ENCODE results near the gene RASGRP1.
A peak's percentile ranks its signal among the peaks of the same experiment; 100 is the strongest.

Gene RASGRP1

DNA sequence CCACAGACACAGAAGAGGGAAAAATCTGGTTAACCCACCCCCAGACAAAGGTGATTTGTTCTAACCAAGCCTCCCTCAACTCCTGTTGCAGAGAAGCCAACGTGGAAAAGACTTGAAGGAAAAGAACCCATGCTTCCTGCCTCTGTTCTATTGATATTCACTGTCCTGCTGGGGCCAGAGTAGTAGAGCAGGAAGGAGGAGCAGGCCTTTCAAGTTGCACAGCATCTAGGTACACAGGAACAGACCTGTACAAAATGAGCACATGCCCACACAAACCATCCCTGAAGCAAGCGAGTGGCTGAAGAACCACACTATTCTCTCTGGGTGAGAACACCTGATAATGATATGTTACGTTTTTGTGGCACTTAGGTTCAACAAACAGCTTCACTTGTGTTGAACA lies 29.9 kb downstream of the RASGRP1 start:
- no peak for DNase-seq

DNA sequence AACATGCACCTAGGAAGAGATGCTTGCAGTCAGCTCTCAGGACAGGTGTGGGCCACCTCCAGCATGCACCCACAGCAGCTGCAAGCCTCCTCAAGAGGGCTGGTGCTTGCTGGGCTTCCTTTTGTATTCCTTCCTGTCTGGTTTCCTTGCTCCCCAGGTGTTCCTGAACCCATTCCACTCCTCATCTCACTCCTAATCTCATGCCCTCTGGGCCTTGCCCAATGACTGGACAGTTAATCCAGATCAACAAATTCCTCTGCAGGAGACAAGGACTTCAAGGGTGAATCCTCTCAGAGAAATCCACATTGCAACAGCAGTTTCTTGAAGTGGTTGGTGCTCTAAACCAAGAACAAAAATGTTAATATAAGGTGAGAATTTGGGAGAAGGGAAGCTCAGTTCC lies 30.7 kb downstream of the RASGRP1 start:
- DNase-seq, result no peak

DNA sequence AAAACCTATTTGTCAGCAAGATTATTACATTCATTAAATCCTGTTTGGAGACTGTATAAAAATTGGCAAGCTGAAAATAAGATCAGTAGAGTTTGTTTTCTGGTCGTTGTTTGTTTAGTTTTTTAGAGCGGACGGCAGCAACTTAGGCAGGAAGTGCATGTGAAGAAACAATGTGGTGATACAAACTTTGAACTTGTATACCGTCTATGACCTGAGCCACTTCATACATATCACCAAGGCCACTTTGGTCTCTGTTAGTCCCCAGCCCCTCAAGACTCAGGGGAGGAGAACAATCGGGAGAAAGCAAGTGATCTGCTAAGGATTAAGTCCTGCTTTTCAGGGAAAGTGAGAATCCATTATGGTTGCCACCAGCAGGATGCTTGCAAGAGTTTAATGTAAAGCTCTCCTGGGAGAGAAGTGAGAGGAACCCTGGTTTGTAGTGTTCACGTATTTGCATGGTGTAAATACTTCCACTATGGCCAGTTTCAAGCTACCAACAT lies 31.1 kb downstream of the RASGRP1 start:
- DNase-seq, result no peak

DNA sequence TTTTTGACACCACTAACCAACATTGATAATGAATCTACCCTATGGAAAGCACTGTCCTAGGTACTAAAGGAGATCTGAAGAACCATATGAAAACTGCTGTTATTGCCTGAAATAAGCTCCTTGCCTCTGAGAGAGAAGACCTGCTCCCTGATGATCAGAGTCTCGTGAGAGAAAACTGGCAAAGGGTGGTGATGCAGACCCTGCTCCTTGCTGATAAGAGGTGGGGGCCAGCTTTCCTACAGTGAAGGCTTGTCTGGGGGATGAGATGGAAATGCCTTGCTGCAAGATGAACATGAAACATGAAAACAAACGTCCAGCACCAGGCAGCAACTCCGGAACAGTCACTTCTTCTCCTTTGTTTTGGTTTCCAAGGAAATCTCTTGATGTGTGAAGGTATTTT lies 31.9 kb downstream of the RASGRP1 start:
- no peak for DNase-seq

DNA sequence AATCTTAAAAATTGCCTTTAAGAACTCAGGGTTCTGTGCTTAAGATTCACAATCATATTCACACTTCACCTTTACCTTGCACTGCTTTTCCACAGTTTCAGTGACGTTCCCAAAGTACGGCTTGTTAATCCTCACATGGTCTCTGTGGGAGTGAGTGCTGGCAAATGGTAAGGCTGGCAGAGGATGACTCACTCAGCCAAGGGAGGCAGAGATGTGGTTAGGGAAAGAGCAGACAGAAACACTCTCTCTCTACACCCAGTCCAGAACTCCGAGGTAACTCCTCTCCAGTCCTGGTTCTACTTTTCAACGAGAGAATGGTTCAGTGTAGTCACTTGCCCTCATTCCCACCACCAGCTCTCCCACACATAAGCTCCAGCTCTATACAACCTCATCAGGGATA lies 33.1 kb downstream of the RASGRP1 start:
- DNase-seq, result no peak

DNA sequence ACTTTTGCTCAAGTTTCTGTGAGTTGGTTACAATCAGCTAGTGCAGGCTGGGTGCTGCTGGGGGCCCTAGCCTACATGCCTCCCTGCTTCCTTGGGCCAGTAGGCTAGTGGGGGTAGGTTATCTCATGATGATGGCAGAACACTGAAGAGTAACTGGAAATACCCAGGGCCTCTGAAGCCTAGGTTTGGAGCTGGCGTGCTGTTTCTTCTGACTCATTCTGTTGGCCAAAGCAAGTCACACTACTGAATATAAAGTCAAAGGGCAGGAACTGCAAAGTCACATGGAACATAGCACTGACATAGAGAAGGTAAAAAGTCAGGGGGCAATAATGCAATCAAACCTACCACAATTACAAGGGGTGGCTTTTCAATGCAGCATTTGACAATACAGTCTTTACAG lies 34.5 kb downstream of the RASGRP1 start:
- DNase-seq, result no peak

DNA sequence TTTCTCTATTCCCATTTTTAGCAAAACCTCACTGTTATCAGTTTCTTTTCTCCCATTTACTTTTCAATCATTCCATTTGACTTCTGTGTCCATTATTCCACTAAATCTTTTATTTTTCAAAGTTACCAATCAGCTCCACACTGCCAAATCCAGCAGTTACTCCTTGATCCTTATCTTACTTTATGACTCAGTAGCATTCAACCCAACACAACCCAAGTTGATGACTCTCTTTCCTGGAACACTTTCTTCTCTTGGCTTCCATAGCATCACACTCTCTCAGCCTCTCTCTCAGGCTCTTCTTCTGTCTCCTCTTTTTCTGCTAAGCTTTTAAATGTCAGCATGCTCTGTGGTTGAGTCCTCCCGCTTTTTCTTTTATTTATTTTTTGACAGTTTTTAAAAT lies 36.3 kb downstream of the RASGRP1 start:
- DNase-seq, result no peak

DNA sequence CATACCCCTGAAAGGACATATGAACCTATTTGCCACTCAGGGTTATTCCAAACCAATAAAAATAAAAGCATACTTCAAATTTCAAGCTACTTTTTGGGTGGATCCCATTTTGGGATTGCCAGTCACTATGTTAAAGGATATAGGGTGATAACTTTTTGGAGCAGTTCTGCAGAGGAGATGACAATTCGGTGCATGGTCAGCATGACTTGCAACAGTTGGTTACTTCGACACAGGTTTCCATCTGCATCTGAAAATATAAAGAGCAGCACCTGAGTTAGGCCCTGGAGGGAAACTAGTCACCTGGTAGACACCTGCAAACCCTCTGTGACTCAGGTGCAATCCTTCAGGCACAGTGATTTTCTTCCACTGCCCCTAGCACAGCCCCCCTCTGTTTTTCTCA lies 38.5 kb downstream of the RASGRP1 start:
- no peak for DNase-seq

DNA sequence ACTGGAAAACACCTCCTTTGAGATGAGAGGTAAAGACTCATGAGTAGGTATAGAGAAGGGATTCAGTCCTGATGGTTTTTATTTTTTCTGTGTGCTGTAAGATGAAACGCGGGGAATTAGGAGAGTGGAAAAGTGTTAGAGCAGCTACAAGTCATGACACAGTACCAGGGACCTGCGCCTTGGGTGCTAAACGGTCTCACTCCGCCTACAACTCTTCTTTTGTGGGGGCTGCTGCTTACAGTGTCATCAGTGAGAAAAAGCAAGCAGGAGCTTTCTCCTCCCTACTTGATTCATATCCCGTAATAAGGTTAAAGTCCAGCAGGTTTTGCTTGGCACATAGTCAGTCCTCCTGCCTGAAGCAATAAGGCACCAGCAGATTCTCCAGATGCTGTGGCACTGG lies 39.1 kb downstream of the RASGRP1 start:
- DNase-seq, result no peak

DNA sequence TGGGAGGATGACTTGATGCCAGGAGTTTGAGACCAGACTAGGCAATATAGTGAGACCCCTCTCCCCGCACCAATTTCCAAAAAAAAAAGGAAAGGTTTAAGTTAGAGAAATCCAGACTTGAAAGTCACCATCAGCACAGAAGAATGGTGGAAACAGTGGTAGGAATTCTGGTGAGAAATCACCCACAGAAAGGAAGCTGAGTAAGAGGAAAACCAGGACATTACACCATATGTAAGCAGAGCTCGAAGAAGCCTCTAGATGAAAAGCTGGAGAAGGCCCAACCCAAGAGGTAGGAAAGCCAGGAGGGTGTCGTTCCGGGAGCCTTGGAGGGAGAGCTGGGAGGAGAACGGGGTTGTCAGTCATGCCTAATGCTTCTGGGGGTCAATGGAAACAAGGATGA lies 40.5 kb downstream of the RASGRP1 start:
- DNase-seq, result no peak

DNA sequence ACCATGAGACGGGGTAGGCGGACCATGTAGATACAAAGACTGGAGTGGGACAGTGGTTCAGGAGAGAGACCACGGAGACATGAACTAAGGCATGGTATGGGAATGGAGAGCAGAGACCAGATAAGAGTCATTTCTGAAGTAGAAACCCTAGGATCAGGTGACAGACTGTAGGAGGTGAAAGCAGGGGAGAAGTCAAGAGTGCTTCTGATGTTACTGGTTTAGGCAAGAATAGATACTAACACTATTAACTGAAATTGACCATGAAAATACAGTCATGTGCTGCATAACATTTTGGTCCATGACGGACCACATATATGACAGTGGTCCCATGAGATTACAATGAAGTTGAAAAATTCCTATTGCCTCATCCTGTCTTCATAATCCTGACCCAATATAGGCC lies 41.7 kb downstream of the RASGRP1 start:
- no peak for DNase-seq

DNA sequence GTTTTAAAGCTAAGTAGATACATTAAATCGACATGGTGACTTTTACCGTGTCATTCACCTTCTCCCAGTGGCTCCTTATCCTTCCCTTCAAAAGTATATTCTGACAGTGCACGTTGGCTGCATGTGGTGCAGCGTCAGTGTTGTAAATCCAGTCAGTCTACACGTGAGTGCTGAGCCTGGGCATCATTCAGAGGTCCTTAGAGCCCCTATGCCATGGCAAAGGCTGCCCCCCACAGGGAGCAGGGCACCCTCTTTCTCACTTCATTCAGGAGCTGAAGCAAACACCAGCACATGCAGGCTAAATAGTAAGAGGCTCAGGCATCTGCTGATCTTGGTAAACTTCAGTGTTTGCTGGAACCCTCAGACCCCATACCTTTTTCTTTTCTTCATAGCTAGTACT lies 43.3 kb downstream of the RASGRP1 start:
- no peak for DNase-seq

DNA sequence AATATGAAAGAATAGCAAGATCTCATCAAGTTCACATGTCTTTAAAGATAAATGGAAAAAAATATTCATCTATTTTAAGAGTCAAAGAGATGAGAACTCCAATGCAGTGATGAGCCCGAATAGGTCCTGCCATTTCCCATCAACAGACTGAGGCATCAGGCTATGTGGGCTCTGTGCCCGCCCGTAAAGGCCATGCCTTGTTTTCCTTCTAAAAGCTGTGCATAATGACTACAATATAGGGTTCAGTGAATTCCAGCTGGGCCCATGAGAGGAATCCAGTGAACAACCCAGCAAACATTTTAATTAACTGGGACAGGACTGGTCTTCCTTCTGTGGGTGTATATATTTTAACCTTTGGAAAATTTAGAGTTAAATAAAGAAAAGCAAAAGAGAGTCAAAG lies 44.6 kb downstream of the RASGRP1 start:
- no peak for DNase-seq

DNA sequence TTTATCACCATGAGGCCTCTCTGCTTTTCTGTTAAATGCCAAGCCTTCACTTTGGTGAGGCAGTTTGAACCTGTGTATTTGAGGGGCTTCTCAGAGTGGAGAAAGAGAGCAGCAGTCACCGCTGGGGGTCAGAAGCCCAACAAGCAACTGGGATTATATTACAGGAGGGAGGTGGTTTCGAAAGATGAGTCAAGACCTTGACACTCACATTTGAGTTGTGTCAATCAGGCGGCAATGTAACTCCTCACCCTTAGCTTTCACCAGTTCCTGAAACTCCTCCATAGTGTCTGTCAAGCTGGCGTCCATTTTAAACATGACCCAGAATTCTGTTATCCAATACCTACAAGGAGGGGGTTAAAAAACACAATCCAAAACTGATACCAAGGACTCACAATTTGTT lies 46.5 kb downstream of the RASGRP1 start:
- DNase-seq, result no peak

DNA sequence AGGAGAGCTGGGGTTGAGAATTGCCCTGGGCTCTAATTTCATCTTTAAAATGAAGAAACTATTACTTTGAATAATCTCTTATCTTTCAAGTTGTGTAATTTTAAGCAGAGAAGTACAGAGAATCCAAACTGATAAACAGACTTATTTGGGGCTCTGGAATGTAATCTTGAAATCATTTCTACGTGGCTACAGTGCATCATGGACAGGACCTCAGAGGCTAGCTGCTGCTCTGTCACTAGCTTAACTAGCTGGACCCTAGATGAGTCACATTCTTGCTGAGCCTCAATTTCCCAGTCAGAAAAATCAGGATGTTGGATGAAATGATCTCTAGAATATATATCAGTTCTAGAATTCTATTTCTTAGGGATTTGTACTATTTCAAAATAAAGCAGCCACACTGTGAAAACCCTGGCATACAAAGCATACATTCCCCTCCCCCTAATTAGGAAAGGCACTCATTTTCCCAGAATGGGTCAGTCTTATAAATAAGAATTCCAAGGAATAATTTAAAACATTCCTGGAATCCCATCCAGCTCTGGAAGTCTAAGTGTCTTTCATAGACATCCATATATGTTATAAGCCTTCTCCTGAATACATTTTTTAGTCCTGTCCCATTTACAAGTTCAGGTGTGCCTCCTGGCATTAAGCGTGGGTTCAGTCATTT lies 47.2 kb downstream of the RASGRP1 start:
- no peak for DNase-seq

DNA sequence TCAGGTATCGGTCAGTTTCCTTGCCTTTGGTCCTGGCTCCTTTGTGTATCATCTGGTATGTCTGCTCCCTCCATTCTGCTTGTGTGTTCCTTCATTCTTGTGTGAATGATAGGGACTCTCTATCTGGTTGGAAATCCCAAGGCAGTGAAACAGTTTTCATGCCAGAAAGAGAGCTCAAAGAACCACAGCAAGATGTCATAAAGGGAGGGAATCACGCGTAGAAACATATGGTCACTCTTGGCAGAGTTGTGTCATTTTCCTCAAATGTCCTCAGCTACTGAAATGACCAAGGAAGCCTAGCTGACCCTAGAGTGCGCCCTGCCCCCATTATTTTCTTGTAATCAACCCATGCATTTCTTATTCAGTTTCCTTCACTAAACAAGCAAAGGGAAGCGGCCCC lies 48.0 kb downstream of the RASGRP1 start:
- no peak for DNase-seq

DNA sequence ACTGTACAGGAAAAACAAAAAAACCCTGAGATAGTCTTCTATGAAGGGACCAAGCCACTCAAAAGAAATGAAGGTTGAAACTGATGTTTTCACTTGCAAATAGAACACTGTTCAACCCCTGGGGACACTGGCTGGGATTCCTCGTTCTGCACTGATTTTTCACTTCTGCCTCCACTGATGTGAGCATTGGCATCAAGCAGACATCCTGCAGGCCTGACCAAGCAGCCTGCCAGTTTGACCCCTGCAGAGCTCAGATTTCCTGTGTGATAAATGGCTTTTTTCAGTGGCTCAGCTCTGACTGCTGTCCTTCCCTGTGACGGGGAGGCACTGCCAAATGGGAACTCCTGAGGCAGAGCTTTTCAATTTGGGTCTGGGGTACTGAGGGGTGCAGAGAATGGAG lies 50.0 kb downstream of the RASGRP1 start:
- no peak for DNase-seq

DNA sequence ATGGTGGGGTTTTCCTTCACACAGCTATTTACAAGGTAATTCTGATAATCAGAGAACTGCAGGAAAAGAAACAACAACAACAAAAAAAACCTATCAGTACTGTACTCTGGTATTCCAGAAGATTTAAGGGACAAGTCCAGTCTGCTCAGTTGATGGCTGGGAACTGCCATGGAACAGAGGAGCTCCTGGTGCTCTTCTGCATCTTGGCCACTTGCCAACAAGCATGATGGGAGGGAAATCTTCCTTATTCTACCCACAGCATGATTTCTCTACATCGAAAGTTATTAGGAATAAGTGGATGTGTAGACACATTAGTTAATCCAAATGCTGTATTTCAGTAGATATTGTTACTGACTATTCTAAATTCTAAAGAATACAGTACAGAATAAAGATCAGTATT lies 51.7 kb downstream of the RASGRP1 start:
- peak in 1 of 2 experiments; percentile 3 for DNase-seq

DNA sequence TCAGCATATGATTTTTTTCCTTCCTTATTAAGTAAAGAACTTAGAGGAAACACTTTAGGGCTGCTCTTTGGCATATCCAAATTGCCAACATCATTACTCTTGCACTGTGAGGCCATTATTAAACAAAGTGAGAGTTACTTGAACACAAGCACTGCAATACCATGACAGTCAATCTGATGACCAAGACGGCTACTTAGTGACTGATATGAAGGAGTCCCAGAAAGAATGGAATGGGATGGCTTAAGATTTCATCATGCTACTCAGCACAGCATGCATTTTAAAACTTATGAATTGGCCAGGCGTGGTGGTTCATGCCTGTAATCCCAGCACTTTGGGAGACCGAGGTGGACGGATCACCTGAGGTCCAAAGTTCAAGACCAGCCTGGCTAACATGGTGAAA lies 55.5 kb downstream of the RASGRP1 start:
- no peak for DNase-seq

DNA sequence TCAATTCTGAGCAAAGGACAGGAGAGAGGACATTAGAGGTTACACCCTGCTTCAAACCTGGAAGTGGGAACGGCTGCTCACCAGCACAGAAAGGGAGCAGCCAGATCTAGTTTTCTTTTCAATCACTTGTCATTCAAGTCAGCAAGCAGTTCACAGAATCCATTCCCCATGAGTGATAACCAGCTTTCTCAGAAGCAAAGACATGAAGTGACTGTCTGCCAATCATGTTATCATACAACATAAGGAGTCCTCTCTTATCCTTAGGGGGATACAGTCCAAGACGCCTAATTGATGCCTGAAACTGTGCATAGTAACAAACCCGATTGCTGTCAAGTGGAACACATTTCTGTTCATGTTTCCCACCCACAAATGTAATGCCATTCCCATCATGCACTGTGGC lies 56.0 kb downstream of the RASGRP1 start:
- no peak for DNase-seq

DNA sequence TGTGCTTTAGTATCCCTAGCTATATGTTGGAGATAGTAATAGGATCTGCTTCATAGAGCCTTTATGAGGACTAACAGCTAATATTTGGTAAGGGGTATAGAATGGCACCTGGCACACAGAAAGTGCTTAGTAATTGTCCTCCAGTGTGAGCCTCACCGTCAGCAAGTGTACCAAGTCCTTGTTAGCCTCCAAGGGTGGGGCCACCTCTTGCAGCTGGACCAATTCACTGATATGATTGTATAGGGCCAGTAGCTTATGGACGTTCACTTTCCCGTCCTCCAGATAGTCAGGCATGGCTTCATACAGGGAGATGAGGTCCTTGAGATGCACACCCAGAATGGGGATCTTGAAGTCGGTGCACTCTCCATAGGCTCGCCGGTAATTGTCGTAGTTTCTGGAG lies 57.0 kb downstream of the RASGRP1 start:
- DNase-seq, result no peak

DNA sequence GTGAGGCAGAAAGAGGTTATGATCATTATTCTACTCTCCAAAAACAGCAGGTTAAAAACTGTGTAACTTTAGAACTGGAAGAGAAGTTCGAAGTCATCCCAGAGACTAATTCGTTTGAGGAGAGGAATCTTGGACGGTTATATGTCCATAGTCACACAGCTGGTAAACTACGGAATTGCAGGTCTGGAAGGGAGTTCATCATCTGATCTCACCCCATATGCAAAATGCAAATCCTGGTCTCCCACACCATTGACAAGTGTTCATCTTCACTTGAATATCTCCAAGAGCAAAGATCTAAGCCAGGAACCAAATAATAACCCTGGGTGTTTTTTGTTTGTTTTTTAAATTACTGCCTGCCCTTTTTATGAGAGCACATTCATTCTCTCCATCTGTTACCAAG lies 57.6 kb downstream of the RASGRP1 start:
- DNase-seq, result no peak

DNA sequence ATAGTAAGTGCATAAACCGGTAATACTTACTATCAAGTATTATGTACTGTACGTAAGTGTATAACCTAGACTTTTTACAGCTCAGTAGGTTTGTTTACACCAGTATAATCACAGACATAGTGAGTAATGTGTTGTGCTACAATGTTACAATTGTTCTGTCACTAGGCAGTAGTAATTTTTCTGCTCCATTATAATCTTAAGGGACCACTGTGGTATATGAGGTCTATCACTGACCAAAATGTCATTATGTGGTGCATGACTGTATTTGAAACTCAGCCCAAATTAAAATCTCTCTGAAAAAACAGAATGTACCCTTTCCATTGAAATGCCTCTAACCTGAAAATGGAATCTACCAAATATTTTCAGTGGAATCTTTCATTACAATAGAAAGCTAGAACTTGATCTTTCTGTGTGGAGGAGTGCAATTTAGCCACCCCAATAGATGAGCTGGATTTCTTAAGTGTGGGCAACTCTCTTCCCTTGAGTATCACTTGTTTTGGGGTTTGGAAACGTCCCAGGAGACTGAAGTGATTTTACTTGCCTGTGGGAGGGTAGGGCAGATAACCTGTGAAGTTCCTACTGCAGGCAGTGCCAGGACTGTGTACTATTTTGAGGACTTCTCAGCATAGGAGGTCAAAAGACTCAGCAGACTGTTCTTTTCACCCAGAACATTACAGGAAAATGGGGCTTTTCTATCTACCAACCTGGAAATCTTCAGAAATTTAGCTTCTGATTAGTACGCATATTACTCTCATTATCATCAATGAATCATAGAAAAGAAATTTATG lies 59.7 kb downstream of the RASGRP1 start:
- DNase-seq, result no peak

DNA sequence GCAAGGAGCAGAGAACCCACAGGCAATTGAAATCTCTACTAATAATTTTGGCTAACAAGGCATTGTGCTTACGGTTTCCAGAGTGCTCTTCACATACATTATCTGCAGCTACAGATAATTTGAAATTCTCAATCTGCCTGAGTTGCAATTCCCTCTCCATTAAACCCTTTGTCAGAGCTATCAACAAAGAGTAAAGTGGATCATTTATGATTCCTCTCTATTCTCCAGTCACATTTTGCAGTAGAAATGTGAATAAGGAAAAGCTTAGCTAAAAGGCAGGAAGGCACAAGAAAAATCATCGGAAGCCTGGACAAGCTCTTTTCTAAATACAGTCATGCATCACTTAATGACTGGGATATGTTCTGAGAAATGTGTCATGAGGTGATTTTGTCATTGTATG lies 61.1 kb downstream of the RASGRP1 start:
- DNase-seq, result no peak

DNA sequence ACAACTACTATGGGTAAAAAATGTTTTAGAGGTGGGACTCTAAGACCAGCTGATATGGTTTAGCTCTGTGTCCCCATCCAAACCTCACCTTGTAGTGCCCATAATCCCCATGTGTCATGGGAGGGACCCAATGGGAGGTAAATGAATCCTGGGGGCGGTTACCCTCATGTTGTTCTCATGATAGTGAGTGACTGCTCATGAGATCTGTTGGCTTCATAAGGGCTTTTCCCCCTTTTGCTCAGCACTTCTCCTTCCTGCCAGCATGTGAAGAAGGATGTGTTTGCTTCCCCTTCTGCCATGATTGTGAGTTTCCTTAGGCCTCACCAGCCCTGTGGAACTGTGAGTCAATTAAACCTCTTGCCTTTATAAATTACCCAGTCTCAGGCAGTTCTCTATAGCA lies 65.0 kb downstream of the RASGRP1 start:
- DNase-seq, result no peak
